ENCODE data around the gene IQCE.

The IQCE gene

DNA sequence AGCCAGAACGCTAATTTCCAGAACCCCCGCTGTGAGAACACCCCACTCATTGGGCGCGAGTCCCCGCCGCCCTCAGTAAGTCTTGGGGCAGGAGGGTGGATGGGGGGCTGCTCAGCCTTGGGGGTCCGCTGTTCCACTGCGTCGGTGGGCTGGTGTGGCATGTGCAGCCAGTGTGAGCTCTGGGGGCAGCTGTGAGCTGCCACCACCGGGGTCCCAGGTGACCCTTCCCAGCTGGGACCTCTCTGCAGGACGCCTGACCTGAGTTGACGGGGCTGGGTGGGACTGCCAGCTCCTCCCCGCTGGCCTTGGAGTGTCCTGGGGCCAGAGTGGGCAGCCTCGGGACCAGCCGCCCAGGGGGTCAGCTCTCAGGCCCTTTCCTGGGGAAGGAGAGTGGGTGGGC lies 100.2 kb downstream of the IQCE start:
- no peak overlapping the region for H2BK120ac ChIP-seq (ENCODE audit: low read depth, low read length)
- no peak overlapping the region for H4K8ac ChIP-seq (ENCODE audit: low read length)
- no peak overlapping the region for H2BK5ac ChIP-seq (ENCODE audit: low read depth, low read length, poor library complexity, severe bottlenecking)
- H3K4ac ChIP-seq (ENCODE audit: low read depth in 1 of 2, low read length in 2 of 2): no peak overlapping the region
- H3K79me1 ChIP-seq (replicated peaks; ENCODE audit: low read length, poor library complexity, severe bottlenecking): peaks cover 48% of the 10 kb centered on the region
- no peak overlapping the region for H2BK12ac ChIP-seq (ENCODE audit: low read length in 2 of 2)
- H4K91ac ChIP-seq (ENCODE audit: low read length): no peak overlapping the region
- no peak overlapping the region for H3K27ac ChIP-seq (ENCODE audit: low read length, poor library complexity, severe bottlenecking)
- no peak overlapping the region for H2BK15ac ChIP-seq (ENCODE audit: low read depth, poor library complexity, severe bottlenecking)
- no peaks in the 10 kb centered on the region for H3K27me3 ChIP-seq (ENCODE audit: control insufficient read depth in 1 of 2, insufficient read depth in 1 of 2, low read length in 2 of 2)
- DNase-seq: no peak
- H3K4me1 ChIP-seq (ENCODE audit: control insufficient read depth, insufficient read depth, low read depth, low read length): peaks cover 29% of the 10 kb centered on the region
- H3K9ac ChIP-seq (ENCODE audit: low read length): no peak overlapping the region
- no peak overlapping the region for H3K4me3 ChIP-seq (ENCODE audit: insufficient read depth in 1 of 2, low read depth in 1 of 2, low read length in 2 of 2)
- no peaks in the 10 kb centered on the region for H3K9me3 ChIP-seq (ENCODE audit: control insufficient read depth, low read length)
- H2AK5ac ChIP-seq (ENCODE audit: low read length, severe bottlenecking): no peak overlapping the region
- peaks cover 39 to 100% of the 10 kb centered on the region in 2 experiments for H3K36me3 ChIP-seq (ENCODE audit: control insufficient read depth in 1 of 2, insufficient read depth in 2 of 2, low read depth in 1 of 2, low read length in 2 of 2)
- no peak overlapping the region for H3K14ac ChIP-seq (ENCODE audit: low read length in 2 of 2)
- H3K18ac ChIP-seq (ENCODE audit: low read depth in 1 of 2, low read length in 2 of 2): no peak overlapping the region
- H2AFZ ChIP-seq (ENCODE audit: low read depth, low read length): no peak overlapping the region
- 97% methylated on average over 13 of the region's 15 CpGs for WGBS
- no peak overlapping the region for H3K23ac ChIP-seq (ENCODE audit: low read length in 2 of 2)
- no peak overlapping the region for H3K4me2 ChIP-seq (ENCODE audit: low read length, poor library complexity, severe bottlenecking)

DNA sequence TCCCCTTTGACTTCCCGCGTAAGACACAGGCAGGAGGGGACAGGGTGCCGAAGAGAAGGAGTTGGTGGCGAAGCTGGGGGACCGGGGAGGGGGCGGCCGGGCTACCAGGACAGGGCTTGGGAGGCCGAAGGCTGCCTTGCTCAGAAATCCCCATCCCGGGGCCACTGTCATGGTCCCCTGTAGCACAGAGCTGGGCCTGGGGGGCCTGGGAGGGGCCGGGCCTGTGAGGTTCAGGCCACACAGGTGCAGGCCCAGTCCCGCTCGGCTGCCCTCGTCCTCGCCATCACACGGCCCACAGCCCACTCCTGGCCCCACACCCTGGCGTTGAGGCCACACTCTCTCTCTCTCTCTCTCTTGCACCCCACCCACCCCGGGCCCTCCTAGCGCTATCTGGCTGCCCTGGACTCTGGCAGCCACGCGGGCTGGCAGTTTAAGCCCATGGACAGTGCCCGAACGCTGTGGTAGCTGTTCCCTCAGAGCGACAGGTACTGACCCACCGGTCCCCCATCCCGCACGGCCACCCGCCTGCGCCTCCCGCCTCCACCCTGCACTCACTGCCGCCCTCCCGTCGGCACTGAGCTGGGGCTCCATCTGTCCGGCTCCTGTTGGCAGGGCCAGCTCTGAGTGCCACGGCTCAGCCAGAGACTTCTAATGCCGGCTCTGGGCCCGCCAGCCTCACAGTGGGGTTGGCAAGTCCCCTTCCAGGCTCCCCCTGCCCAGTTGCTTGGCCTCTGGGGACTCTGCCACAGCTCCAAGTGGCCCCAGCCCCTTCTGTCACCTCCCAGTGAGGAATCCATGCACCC lies 101.0 kb downstream of the IQCE start:
- no peak overlapping the region for H2AK5ac ChIP-seq (ENCODE audit: low read length, severe bottlenecking)
- peaks cover 32% of the 10 kb centered on the region for H3K4me1 ChIP-seq (ENCODE audit: control insufficient read depth, insufficient read depth, low read depth, low read length)
- no peaks in the 10 kb centered on the region for H3K9me3 ChIP-seq (ENCODE audit: control insufficient read depth, low read length)
- H2BK15ac ChIP-seq (ENCODE audit: low read depth, poor library complexity, severe bottlenecking): no peak overlapping the region
- H4K8ac ChIP-seq (ENCODE audit: low read length): no peak overlapping the region
- no peak overlapping the region for H3K23ac ChIP-seq (ENCODE audit: low read length in 2 of 2)
- H3K18ac ChIP-seq (ENCODE audit: low read depth in 1 of 2, low read length in 2 of 2): no peak overlapping the region
- H3K36me3 ChIP-seq (ENCODE audit: control insufficient read depth in 1 of 2, insufficient read depth in 2 of 2, low read depth in 1 of 2, low read length in 2 of 2): peaks cover 37 to 95% of the 10 kb centered on the region in 2 experiments
- DNase-seq: no peak
- H3K4ac ChIP-seq (ENCODE audit: low read depth in 1 of 2, low read length in 2 of 2): no peak overlapping the region
- H2BK5ac ChIP-seq (ENCODE audit: low read depth, low read length, poor library complexity, severe bottlenecking): no peak overlapping the region
- no peak overlapping the region for H3K9ac ChIP-seq (ENCODE audit: low read length)
- no peak overlapping the region for H2BK120ac ChIP-seq (ENCODE audit: low read depth, low read length)
- 94% methylated on average over 36 of the region's 36 CpGs for WGBS
- H4K91ac ChIP-seq (ENCODE audit: low read length): no peak overlapping the region
- no peak overlapping the region for H2AFZ ChIP-seq (ENCODE audit: low read depth, low read length)
- peaks cover 49% of the 10 kb centered on the region for H3K79me1 ChIP-seq (replicated peaks; ENCODE audit: low read length, poor library complexity, severe bottlenecking)
- H3K14ac ChIP-seq (ENCODE audit: low read length in 2 of 2): no peak overlapping the region
- H3K27ac ChIP-seq (ENCODE audit: low read length, poor library complexity, severe bottlenecking): no peak overlapping the region
- H3K4me3 ChIP-seq (ENCODE audit: insufficient read depth in 1 of 2, low read depth in 1 of 2, low read length in 2 of 2): no peak overlapping the region
- no peak overlapping the region for H2BK12ac ChIP-seq (ENCODE audit: low read length in 2 of 2)
- no peak overlapping the region for H3K4me2 ChIP-seq (ENCODE audit: low read length, poor library complexity, severe bottlenecking)
- no peaks in the 10 kb centered on the region for H3K27me3 ChIP-seq (ENCODE audit: control insufficient read depth in 1 of 2, insufficient read depth in 1 of 2, low read length in 2 of 2)

DNA sequence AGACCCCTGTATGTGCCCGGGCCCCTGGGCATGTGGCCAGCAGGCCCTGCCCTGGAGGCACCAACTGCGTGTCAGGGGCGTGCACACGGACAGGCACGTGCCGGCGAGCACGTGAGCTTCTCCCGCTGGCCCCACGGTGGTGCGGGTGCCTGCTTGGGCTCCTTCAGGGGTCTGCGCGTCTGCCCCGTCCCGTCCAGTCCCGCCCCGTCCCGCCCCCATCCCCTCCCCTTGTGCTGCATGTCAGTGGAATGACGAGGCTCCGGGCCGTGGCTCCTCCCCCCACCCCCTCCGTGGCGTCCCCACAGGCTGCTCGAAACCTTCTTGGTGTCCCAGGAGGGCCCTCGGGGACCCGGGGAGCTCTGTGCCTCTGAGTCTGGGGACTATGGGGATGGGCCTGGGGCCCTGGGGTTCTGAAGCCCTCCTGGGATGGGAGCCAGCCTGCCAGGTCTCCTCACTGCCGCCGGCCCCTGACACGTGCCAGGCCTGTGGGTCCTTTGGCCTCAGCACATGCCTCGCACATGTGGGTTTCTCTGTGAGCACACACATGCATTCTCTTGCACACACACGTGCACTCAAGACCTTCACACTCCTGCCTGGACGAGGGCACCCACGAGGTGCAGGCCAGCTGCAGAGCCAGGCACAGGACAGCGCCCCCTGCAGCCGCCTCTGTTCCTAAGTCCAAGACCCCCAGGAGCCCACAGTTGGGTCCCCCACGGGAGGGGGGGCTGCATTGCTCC lies 101.7 kb downstream of the IQCE start:
- no peak overlapping the region for H3K9ac ChIP-seq (ENCODE audit: low read length)
- no peak overlapping the region for H3K4me3 ChIP-seq (ENCODE audit: insufficient read depth in 1 of 2, low read depth in 1 of 2, low read length in 2 of 2)
- H3K18ac ChIP-seq (ENCODE audit: low read depth in 1 of 2, low read length in 2 of 2): no peak overlapping the region
- no peak overlapping the region for H3K4ac ChIP-seq (ENCODE audit: low read depth in 1 of 2, low read length in 2 of 2)
- H3K23ac ChIP-seq (ENCODE audit: low read length in 2 of 2): no peak overlapping the region
- peaks cover 31 to 91% of the 10 kb centered on the region in 2 experiments for H3K36me3 ChIP-seq (ENCODE audit: control insufficient read depth in 1 of 2, insufficient read depth in 2 of 2, low read depth in 1 of 2, low read length in 2 of 2)
- WGBS: 85% methylated on average over 33 of the region's 36 CpGs
- H2AFZ ChIP-seq (ENCODE audit: low read depth, low read length): no peak overlapping the region
- no peak overlapping the region for H4K91ac ChIP-seq (ENCODE audit: low read length)
- H3K79me1 ChIP-seq (replicated peaks; ENCODE audit: low read length, poor library complexity, severe bottlenecking): peaks cover 45% of the 10 kb centered on the region
- H2BK15ac ChIP-seq (ENCODE audit: low read depth, poor library complexity, severe bottlenecking): no peak overlapping the region
- no peak overlapping the region for H4K8ac ChIP-seq (ENCODE audit: low read length)
- no peak overlapping the region for H3K14ac ChIP-seq (ENCODE audit: low read length in 2 of 2)
- H3K4me1 ChIP-seq (ENCODE audit: control insufficient read depth, insufficient read depth, low read depth, low read length): peaks cover 33% of the 10 kb centered on the region
- no peak overlapping the region for H3K4me2 ChIP-seq (ENCODE audit: low read length, poor library complexity, severe bottlenecking)
- H3K27me3 ChIP-seq (ENCODE audit: control insufficient read depth in 1 of 2, insufficient read depth in 1 of 2, low read length in 2 of 2): peaks cover 0 to 3% of the 10 kb centered on the region in 2 experiments
- DNase-seq: no peak
- no peaks in the 10 kb centered on the region for H3K9me3 ChIP-seq (ENCODE audit: control insufficient read depth, low read length)
- no peak overlapping the region for H2AK5ac ChIP-seq (ENCODE audit: low read length, severe bottlenecking)
- no peak overlapping the region for H2BK120ac ChIP-seq (ENCODE audit: low read depth, low read length)
- H3K27ac ChIP-seq (ENCODE audit: low read length, poor library complexity, severe bottlenecking): no peak overlapping the region
- no peak overlapping the region for H2BK12ac ChIP-seq (ENCODE audit: low read length in 2 of 2)
- H2BK5ac ChIP-seq (ENCODE audit: low read depth, low read length, poor library complexity, severe bottlenecking): no peak overlapping the region

DNA sequence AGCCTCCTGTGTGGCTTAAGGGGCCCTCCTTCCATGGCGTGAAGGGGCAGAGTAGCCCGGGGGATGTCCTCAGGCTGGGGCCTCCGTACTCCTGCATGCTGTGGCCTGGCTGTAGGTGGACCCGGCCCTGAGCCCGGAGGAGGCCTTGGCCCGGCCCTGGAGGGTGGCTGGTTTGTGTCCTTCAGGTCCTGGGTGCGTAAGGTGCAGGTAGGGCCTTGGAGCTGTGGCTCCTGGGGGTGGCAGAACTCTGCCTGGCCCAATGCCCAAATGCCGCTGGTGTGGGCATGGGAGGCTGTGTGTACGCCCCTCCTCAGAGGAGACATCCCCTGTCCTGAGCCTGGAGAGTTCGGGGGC lies 102.3 kb downstream of the IQCE start:
- no peak overlapping the region for H2AFZ ChIP-seq (ENCODE audit: low read depth, low read length)
- H4K8ac ChIP-seq (ENCODE audit: low read length): no peak overlapping the region
- H3K4me2 ChIP-seq (ENCODE audit: low read length, poor library complexity, severe bottlenecking): no peak overlapping the region
- H2BK5ac ChIP-seq (ENCODE audit: low read depth, low read length, poor library complexity, severe bottlenecking): no peak overlapping the region
- H3K27ac ChIP-seq (ENCODE audit: low read length, poor library complexity, severe bottlenecking): no peak overlapping the region
- H2BK120ac ChIP-seq (ENCODE audit: low read depth, low read length): no peak overlapping the region
- no peak overlapping the region for H3K9ac ChIP-seq (ENCODE audit: low read length)
- no peak overlapping the region for H3K18ac ChIP-seq (ENCODE audit: low read depth in 1 of 2, low read length in 2 of 2)
- no peak overlapping the region for H3K4me3 ChIP-seq (ENCODE audit: insufficient read depth in 1 of 2, low read depth in 1 of 2, low read length in 2 of 2)
- H3K9me3 ChIP-seq (ENCODE audit: control insufficient read depth, low read length): no peaks in the 10 kb centered on the region
- no peak overlapping the region for H3K14ac ChIP-seq (ENCODE audit: low read length in 2 of 2)
- no peak for DNase-seq
- H3K4ac ChIP-seq (ENCODE audit: low read depth in 1 of 2, low read length in 2 of 2): no peak overlapping the region
- H3K23ac ChIP-seq (ENCODE audit: low read length in 2 of 2): no peak overlapping the region
- peaks cover 37% of the 10 kb centered on the region for H3K4me1 ChIP-seq (ENCODE audit: control insufficient read depth, insufficient read depth, low read depth, low read length)
- no peak overlapping the region for H2BK15ac ChIP-seq (ENCODE audit: low read depth, poor library complexity, severe bottlenecking)
- H2AK5ac ChIP-seq (ENCODE audit: low read length, severe bottlenecking): no peak overlapping the region
- H3K36me3 ChIP-seq (ENCODE audit: control insufficient read depth in 1 of 2, insufficient read depth in 2 of 2, low read depth in 1 of 2, low read length in 2 of 2): peaks cover 25 to 89% of the 10 kb centered on the region in 2 experiments
- H3K79me1 ChIP-seq (replicated peaks; ENCODE audit: low read length, poor library complexity, severe bottlenecking): peaks cover 40% of the 10 kb centered on the region
- no peak overlapping the region for H4K91ac ChIP-seq (ENCODE audit: low read length)
- H3K27me3 ChIP-seq (ENCODE audit: control insufficient read depth in 1 of 2, insufficient read depth in 1 of 2, low read length in 2 of 2): peaks cover 0 to 7% of the 10 kb centered on the region in 2 experiments
- WGBS: 94% methylated on average over 9 of the region's 10 CpGs
- no peak overlapping the region for H2BK12ac ChIP-seq (ENCODE audit: low read length in 2 of 2)
